Peyer's patch (tissue), 4 donors: ENCODE measurements around the gene NNT.

Experiments used
- CTCF ChIP-seq, 6 experiments: fragments of 450-650 bp in 4 of 6; fragments of 200-600 bp in 2 of 6; sonication (generic) in 1 of 6; IDR thresholded peaks; one replicate each; pipeline ENCODE4 v1.5.1; 2017 to 2019; ENCODE audit warnings: antibody characterized with exemption in 6 of 6, mild to moderate bottlenecking in 3 of 6, moderate library complexity in 1 of 6
- POLR2A ChIP-seq, 2 donors: fragments of 450-650 bp; IDR thresholded peaks; one replicate each; pipeline ENCODE4 v1.5.1; 2017; ENCODE audit warnings: antibody characterized with exemption in 2 of 2, mild to moderate bottlenecking in 2 of 2, moderate library complexity in 2 of 2

GRCh38 chr5:43652537-43653302, 49.7 kb downstream of the NNT start:
- TF ChIP-seq CTCF (IDR thresholded peaks at IDR 0.05), result no peak
- TF ChIP-seq POLR2A (IDR thresholded peaks at IDR 0.05), result no peak
